SK-N-SH (cell line): ENCODE data around the gene MLXIP. TPM values are rescaled to one million over a fixed set of nuclear protein-coding genes. Genes with fewer than 3 reads are reported as not detected.

ENCODE experiments used
- CTCF ChIA-PET: fragments of 300-600, 350-600 bp; formaldehyde crosslinking; extraction: SDS; loops from one replicate; lab custom pipeline; 2021; lab: Yijun Ruan, JAX
- POLR2A ChIA-PET: fragments of 350-600 bp; sonication (Branson Sonifier 250); formaldehyde crosslinking; extraction: SDS; loops from one replicate; lab custom pipeline; 2020; ENCODE audit warnings: antibody characterized with exemption, inconsistent platforms; lab: Yijun Ruan, JAX
- DNase-seq: peaks from one replicate; pipeline ENCODE4 v3.0.0; 2012
- H2AFZ ChIP-seq: fragments of 200-600 bp; sonication (generic); 2 replicates; pipeline ENCODE4 v1.8.1; 2016; ENCODE audit warnings: antibody characterized with exemption, mild to moderate bottlenecking, low read depth
- H3F3A ChIP-seq: fragments of 200-600 bp; sonication (generic); replicated peaks from 2 replicates; pipeline ENCODE3; 2016; ENCODE audit warnings: antibody characterized with exemption, mild to moderate bottlenecking; ENCODE audit not compliant: insufficient read depth
- H3K27ac ChIP-seq, 2 experiments: fragments of 200-500 bp in 1 of 2; fragments of 200-600 bp in 1 of 2; sonication (Bioruptor generic) in 1 of 2; sonication (generic), shearing (Covaris generic) in 1 of 2; 2 replicates each; pipeline versions ENCODE4 v1.5.1 to v1.6.1; 2014 to 2016; ENCODE audit warnings: low read depth in 2 of 2, inconsistent platforms in 1 of 2, low read length in 1 of 2, mild to moderate bottlenecking in 1 of 2, mixed read lengths in 1 of 2
- H3K27me3 ChIP-seq: fragments of 200-600 bp; sonication (generic), shearing (Covaris generic); 2 replicates; pipeline ENCODE4 v1.6.1; 2016; ENCODE audit warnings: mixed run types; ENCODE audit not compliant: insufficient read depth
- H3K36me3 ChIP-seq, 2 experiments: fragments of 200-500 bp in 1 of 2; fragments of 200-600 bp in 1 of 2; sonication (Bioruptor generic) in 1 of 2; sonication (generic) in 1 of 2; replicated peaks in 1 of 2; 2 replicates each; pipeline versions ENCODE3 to v1.5.1; 2014 to 2016; ENCODE audit warnings: low read length in 1 of 2, mild to moderate bottlenecking in 1 of 2; ENCODE audit not compliant: insufficient read depth in 2 of 2, control insufficient read depth in 1 of 2
- H3K4me1 ChIP-seq, 2 experiments: fragments of 200-500 bp in 1 of 2; fragments of 200-600 bp in 1 of 2; sonication (Bioruptor generic) in 1 of 2; sonication (generic), shearing (Covaris generic) in 1 of 2; 2 replicates each; pipeline versions ENCODE4 v1.5.1 to v1.6.1; 2014 to 2016; ENCODE audit warnings: low read depth in 1 of 2, low read length in 1 of 2, mixed run types in 1 of 2; ENCODE audit not compliant: insufficient read depth in 2 of 2, control insufficient read depth in 1 of 2
- H3K4me2 ChIP-seq: fragments of 200-600 bp; sonication (generic), shearing (Covaris generic); 2 replicates; pipeline ENCODE4 v1.6.1; 2017; ENCODE audit warnings: mixed run types
- H3K4me3 ChIP-seq, 2 experiments: fragments of 200-500 bp in 1 of 2; fragments of 200-600 bp in 1 of 2; sonication (Bioruptor generic) in 1 of 2; sonication (generic), shearing (Covaris generic) in 1 of 2; 2 replicates each; pipeline versions ENCODE4 v1.5.1 to v1.8.1; 2014 to 2016; ENCODE audit warnings: low read depth in 2 of 2, inconsistent platforms in 1 of 2, low read length in 1 of 2, mild to moderate bottlenecking in 1 of 2, mixed read lengths in 1 of 2, moderate library complexity in 1 of 2
- H3K79me2 ChIP-seq: fragments of 200-600 bp; sonication (generic); 2 replicates; pipeline ENCODE4 v1.8.1; 2017; ENCODE audit warnings: mild to moderate bottlenecking; ENCODE audit not compliant: insufficient read depth
- H3K9ac ChIP-seq: fragments of 200-600 bp; sonication (generic); 2 replicates; pipeline ENCODE4 v1.6.1; 2017; ENCODE audit warnings: mixed run types
- H3K9me2 ChIP-seq: fragments of 200-600 bp; sonication (generic); 2 replicates; pipeline ENCODE4 v1.6.1; 2017; ENCODE audit warnings: mixed run types
- H3K9me3 ChIP-seq: fragments of 200-600 bp; sonication (generic); 2 replicates; pipeline ENCODE4 v1.6.1; 2017; ENCODE audit warnings: mixed run types, mild to moderate bottlenecking, moderate library complexity
- H4K20me1 ChIP-seq: fragments of 200-600 bp; sonication (generic); 2 replicates; pipeline ENCODE4 v1.6.1; 2017; ENCODE audit warnings: mild to moderate bottlenecking, mixed run types; ENCODE audit not compliant: insufficient read depth
- CHD2 ChIP-seq: fragments of 150-350 bp; IDR thresholded peaks from 2 replicates; pipeline ENCODE4 v1.6.1; 2018; ENCODE audit warnings: low read length; ENCODE audit not compliant: partially characterized antibody
- CTCF ChIP-seq: fragments of 200-600 bp; sonication (generic); IDR thresholded peaks from 2 replicates; pipeline ENCODE4 v1.6.1; 2017; ENCODE audit warnings: antibody characterized with exemption, mild to moderate bottlenecking, moderate library complexity
- ELF1 ChIP-seq: IDR thresholded peaks from 2 replicates; pipeline ENCODE4 v1.4.0; 2012
- FOXJ3 ChIP-seq: sonication (generic); formaldehyde crosslinking; IDR thresholded peaks from 2 replicates; pipeline ENCODE4 v1.5.1; 2020; ENCODE audit warnings: mild to moderate bottlenecking, missing genetic modification reagents
- IRF3 ChIP-seq: fragments of 150-350 bp; IDR thresholded peaks from 2 replicates; pipeline ENCODE4 v1.6.1; 2016; ENCODE audit warnings: mild to moderate bottlenecking, low read depth, low read length
- MAX ChIP-seq: IDR thresholded peaks from 2 replicates; pipeline ENCODE4 v1.4.0; 2012; ENCODE audit warnings: low read depth
- MXI1 ChIP-seq: IDR thresholded peaks from 2 replicates; pipeline ENCODE4 v1.6.1; 2012; ENCODE audit warnings: mild to moderate bottlenecking, low read depth, low read length, improper control_type of control experiment
- NFIC ChIP-seq: IDR thresholded peaks from 2 replicates; pipeline ENCODE4 v1.4.0; 2012; ENCODE audit warnings: borderline replicate concordance
- NRF1 ChIP-seq: IDR thresholded peaks from 2 replicates; pipeline ENCODE4 v1.6.1; 2012; ENCODE audit warnings: low read depth, mild to moderate bottlenecking, low read length
- PBX3 ChIP-seq: IDR thresholded peaks from 2 replicates; pipeline ENCODE4; 2012
- RCOR1 ChIP-seq: fragments of 150-350 bp; IDR thresholded peaks from 2 replicates; pipeline ENCODE4 v1.6.1; 2017; ENCODE audit warnings: antibody characterized with exemption, low read length
- RFX5 ChIP-seq: IDR thresholded peaks from 2 replicates; pipeline ENCODE4 v1.6.1; 2012; ENCODE audit warnings: mild to moderate bottlenecking, improper control_type of control experiment, low read length
- SMC3 ChIP-seq: IDR thresholded peaks from 2 replicates; pipeline ENCODE4 v1.6.1; 2012; ENCODE audit warnings: low read depth, low read length, improper control_type of control experiment
- TCF12 ChIP-seq: IDR thresholded peaks from 2 replicates; pipeline ENCODE4 v1.4.0; 2012
- TEAD4 ChIP-seq: IDR thresholded peaks from 2 replicates; pipeline ENCODE4 v1.4.0; 2012; ENCODE audit warnings: mild to moderate bottlenecking, borderline replicate concordance; ENCODE audit not compliant: insufficient read depth
- USF1 ChIP-seq: IDR thresholded peaks from 2 replicates; pipeline ENCODE4 v1.4.0; 2012; ENCODE audit warnings: low read depth, borderline replicate concordance
- USF2 ChIP-seq: fragments of 150-350 bp; IDR thresholded peaks from 2 replicates; pipeline ENCODE4 v1.6.1; 2017; ENCODE audit warnings: antibody characterized with exemption, low read length, low read depth, borderline replicate concordance
- ZBTB33 ChIP-seq: IDR thresholded peaks from 2 replicates; pipeline ENCODE4 v1.4.0; 2012; ENCODE audit warnings: low read depth, borderline replicate concordance
- WGBS: methylation state at CpG from one replicate; pipeline ENCODE4 v1.1.6; 2017; ENCODE audit warnings: low lambda C conversion rate; 5-methylcytosine and 5-hydroxymethylcytosine counted together
- polyA plus RNA-seq, 3 experiments: library from polyadenylated mRNA; depleted of rRNA; stranded (reverse); fragments of >200 nt; gene quantifications; 2 replicates each; pipeline ENCODE4 v1.2.3, GENCODE V29; 2012

The MLXIP gene
- polyA plus RNA-seq, 1 of the 3 experiments (the other 2 are of a cell fraction) = 11.0 TPM

- TF ChIP-seq USF1 (peak; percentile 93), CHD2 (peak; percentile 40), NRF1 (no peak), CTCF (peak; percentile 63), ELF1 (no peak), IRF3 (peak; percentile 44; the same call in 1 of the 2 replicates), MAX (peak; percentile 97), SMC3 (0 out of 2 replicates have a peak, but pooled peaks have one; percentile 27), MXI1 (peak; percentile 46)
Measured at GRCh38 chr12:122064025-122064777, 14.4 kb upstream of the MLXIP start (continued).

- Histone ChIP-seq H3K36me3 (peaks cover 3 to 11% of the 10 kb centered on the region in 2 experiments), H3K79me2 (peaks cover 4% of the 10 kb centered on the region; the same call in 1 of the 2 replicates), H2AFZ (peak overlapping the region; percentile 19; the same call in 1 of the 2 replicates), H3K4me3 (peak overlapping the region; percentile 9 to 18; a peak in 1 of 4 replicates), H3K27ac (peak overlapping the region; percentile 79 to 93), H3K4me1 (peaks cover 28 to 30% of the 10 kb centered on the region in 2 experiments; a peak in 3 of 4 replicates), H3K9me3 (no peaks in the 10 kb centered on the region), H3K4me2 (peak overlapping the region; percentile 78), H3K9ac (peak overlapping the region; percentile 52), H3K9me2 (no peaks in the 10 kb centered on the region), H3F3A (peaks cover 33% of the 10 kb centered on the region), H4K20me1 (no peaks in the 10 kb centered on the region), H3K27me3 (no peaks in the 10 kb centered on the region)
- ChIA-PET CTCF (interaction anchor here (0.6 to 4.9 kb wide), 6 partner anchors 9 to 58 kb away, joined by 3 to 33 read pairs (median 3); partner anchors contain the start of gene MLXIP), POLR2A (interaction anchor here (0.7 kb wide), 2 partner anchors 10 to 13 kb away, joined by 3 to 4 read pairs; no protein-coding TSS in a partner anchor)
- WGBS = 53% methylated on average over 11 of the region's 16 CpGs
- DNase-seq = peak; percentile 55
- TF ChIP-seq FOXJ3 (CRISPR knock-in tag) (no peak), RFX5 (no peak), ZBTB33 (no peak), USF1 (no peak), NFIC (no peak), USF2 (no peak), MXI1 (no peak), RCOR1 (no peak), TEAD4 (no peak), TCF12 (peak; percentile 52), NRF1 (no peak), ELF1 (no peak), PBX3 (peak; percentile 98)
Measured at GRCh38 chr12:122064780-122065588, 13.6 kb upstream of the MLXIP start.
